Gastroesophageal sphincter (tissue), 3 donors: Measurements from ENCODE around the gene SLIT3.

ENCODE experiments used
- CTCF ChIP-seq, 4 experiments: fragments of 200-600 bp in 2 of 4; fragments of 450-650 bp in 2 of 4; sonication (generic) in 1 of 4; IDR thresholded peaks; one replicate each; pipeline ENCODE4 v1.5.1; 2017 to 2019; ENCODE audit warnings: antibody characterized with exemption in 4 of 4, mild to moderate bottlenecking in 2 of 4, moderate library complexity in 2 of 4
- EP300 ChIP-seq: sonication (generic); formaldehyde crosslinking; IDR thresholded peaks from one replicate; pipeline ENCODE4 v1.6.1; 2017; ENCODE audit warnings: antibody characterized with exemption, mild to moderate bottlenecking
- POLR2A ChIP-seq, 2 donors: fragments of 450-650 bp; IDR thresholded peaks; one replicate each; pipeline ENCODE4 v1.6.1; 2017; ENCODE audit warnings: antibody characterized with exemption in 2 of 2, mild to moderate bottlenecking in 2 of 2, moderate library complexity in 1 of 2
- POLR2AphosphoS5 ChIP-seq: sonication (generic); formaldehyde crosslinking; IDR thresholded peaks from one replicate; pipeline ENCODE4 v1.6.1; 2017; ENCODE audit warnings: antibody characterized with exemption

DNA sequence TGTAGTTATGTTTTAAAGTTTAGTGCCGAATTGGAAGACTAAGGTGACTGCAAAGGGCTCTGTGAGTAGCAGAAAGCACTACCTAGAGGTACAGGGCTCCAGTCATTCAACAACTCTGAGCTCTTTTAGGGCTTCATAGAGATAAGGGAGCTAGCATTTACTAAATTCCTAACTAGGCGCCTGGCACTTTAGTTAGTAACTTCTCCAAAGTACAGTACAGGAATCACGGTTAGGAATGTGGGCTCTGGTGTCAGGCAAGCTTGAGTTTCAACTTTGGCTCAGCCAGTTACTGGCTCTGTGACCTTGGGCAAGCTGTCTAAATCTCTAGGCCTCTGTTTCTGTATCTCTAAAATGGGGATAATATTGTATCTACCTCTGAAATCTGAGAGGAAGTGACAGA is 115.3 kb downstream of the SLIT3 start:
- TF ChIP-seq CTCF (IDR thresholded peaks at IDR 0.05) (no peak), POLR2A (IDR thresholded peaks at IDR 0.05) (no peak), POLR2AphosphoS5 (no peak), EP300 (no peak)
